NB4 (cell line): ENCODE results near the gene KRTCAP2.

ENCODE experiments used
- CTCF ChIP-seq: IDR thresholded peaks from one replicate; pipeline ENCODE4 v1.5.1; 2012; ENCODE audit warnings: low read depth, low read length
- MAX ChIP-seq: IDR thresholded peaks from 2 replicates; pipeline ENCODE4 v1.6.1; 2011; ENCODE audit warnings: low read depth, low read length
- MYC ChIP-seq: IDR thresholded peaks from 2 replicates; pipeline ENCODE4 v1.6.1; 2011; ENCODE audit warnings: low read depth, low read length
- POLR2A ChIP-seq: IDR thresholded peaks from 2 replicates; pipeline ENCODE4 v1.6.1; 2011; ENCODE audit warnings: mild to moderate bottlenecking; ENCODE audit not compliant: insufficient read length; ENCODE audit errors: extremely low read depth

- TF ChIP-seq MAX (no peak), CTCF (no peak), POLR2A (no peak), MYC (no peak)
Measured at GRCh38 chr1:155141749-155142148, 31.4 kb downstream of the KRTCAP2 start.
